Kidney (tissue), 14 donors: ENCODE data around the gene SPATA17. TPM values are rescaled to one million over a fixed set of nuclear protein-coding genes. Genes with fewer than 3 reads are reported as not detected.

Experiments
- DNase-seq, 5 donors: peaks; one replicate each; pipeline ENCODE4 v3.0.0-alpha.2; 2013 to 2020
- FAIRE-seq: peaks from 2 replicates; lab custom pipeline; 2012; peaks lifted over from hg19 to GRCh38; lab: Jason Lieb, UNC
- H3K27ac ChIP-seq, 2 donors: one replicate each; pipeline ENCODE4 v1.7.0; 2013; ENCODE audit warnings: low read depth in 2 of 2, low read length in 2 of 2, inconsistent platforms in 1 of 2
- H3K27me3 ChIP-seq: one replicate; pipeline ENCODE4 v1.7.1; 2013; ENCODE audit warnings: low read length, inconsistent platforms; ENCODE audit not compliant: control insufficient read depth, insufficient read depth
- H3K36me3 ChIP-seq, 3 donors: one replicate each; pipeline versions ENCODE4 v1.7.0 to v1.7.1; 2013; ENCODE audit warnings: low read length in 3 of 3, control low read depth in 1 of 3, inconsistent platforms in 1 of 3; ENCODE audit not compliant: insufficient read depth in 3 of 3, control insufficient read depth in 2 of 3
- H3K4me1 ChIP-seq, 3 donors: one replicate each; pipeline versions ENCODE4 v1.7.0 to v1.7.1; 2013; ENCODE audit warnings: low read length in 3 of 3, inconsistent platforms in 1 of 3, low read depth in 1 of 3; ENCODE audit not compliant: control insufficient read depth in 2 of 3, insufficient read depth in 2 of 3
- H3K4me3 ChIP-seq, 3 donors: one replicate each; pipeline versions ENCODE4 v1.7.0 to v1.8.1; 2013; ENCODE audit warnings: low read length in 3 of 3, control low read depth in 1 of 3, inconsistent platforms in 1 of 3
- H3K9ac ChIP-seq, 3 donors: one replicate each; pipeline versions ENCODE4 v1.7.0 to v1.7.1; 2013; ENCODE audit warnings: low read length in 3 of 3, control low read depth in 1 of 3, inconsistent platforms in 1 of 3
- H3K9me3 ChIP-seq, 3 donors: one replicate each; pipeline versions ENCODE4 v1.7.0 to v1.7.1; 2013; ENCODE audit warnings: low read length in 3 of 3, control low read depth in 1 of 3, inconsistent platforms in 1 of 3; ENCODE audit not compliant: control insufficient read depth in 2 of 3, insufficient read depth in 1 of 3
- intact Hi-C: fragments of 100-400 bp; cut with DNase I; formaldehyde crosslinking; loops from one replicate; pipeline ENCODE4 v1.11.1; 2022
- polyA plus RNA-seq: library from polyadenylated mRNA; stranded (reverse); fragments of 350-450 nt; fragmentation: Illumina TruSeq; extraction: RNeasy Lipid Tissue Mini Kit (QIAGEN cat#74804); gene quantifications from one replicate; pipeline ENCODE4 v1.2.3, GENCODE V29; 2014; ENCODE audit warnings: low read depth, low replicate concordance; ENCODE audit not compliant: insufficient read depth
- total RNA-seq: library from RNA; stranded (reverse); fragmentation: NEBNext Ultra II Directional; extraction: Animal tissue kit (Norgen Biotek cat#: 25700); gene quantifications from one replicate; pipeline ENCODE4 v1.2.1, GENCODE V29; 2021
- TF ChIP-seq, protein P1 (sequence below): IDR thresholded peaks from 3 replicates; pipeline ENCODE4 v1.5.1; 2012; ENCODE audit warnings: mild to moderate bottlenecking, moderate library complexity, borderline replicate concordance; ENCODE audit not compliant: insufficient read depth; ENCODE audit errors: extremely low read depth
- donor health status: control.
- donor health status: control.
- donor health status: control.
- donor health status: control.
- donor health status: control.
- donor health status: DM: yes; HTN: yes; CAD: no.
- donor health status: Normal renal cell carcinoma (clear cell type).

The SPATA17 gene
- total and polyA plus RNA-seq, 2 donors from 2014 or later: 5.7 to 7.1 TPM

DNA sequence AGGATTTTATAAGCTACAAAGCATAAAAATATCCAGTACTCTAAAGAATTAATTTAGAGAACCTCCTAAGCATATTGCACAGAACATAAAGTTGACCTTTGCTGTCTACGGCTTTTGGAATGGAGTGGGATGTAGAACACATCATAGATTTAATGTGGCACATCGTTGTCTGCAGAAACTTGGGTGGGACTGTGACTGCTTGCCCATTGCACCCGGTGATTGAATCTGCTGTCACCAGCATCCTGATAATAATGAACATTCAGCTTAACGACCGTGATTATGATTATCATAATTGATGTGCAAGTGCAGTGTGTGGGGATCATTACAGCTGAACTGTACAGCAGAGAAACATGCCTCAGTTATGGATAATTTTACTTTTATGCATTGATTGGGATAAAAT lies 181.9 kb downstream of the SPATA17 start:
- Histone ChIP-seq H3K27ac (no peak overlapping the region), H3K4me3 (no peak overlapping the region), H3K36me3 (no peaks in the 10 kb centered on the region), H3K27me3 (no peaks in the 10 kb centered on the region), H3K9me3 (no peaks in the 10 kb centered on the region), H3K4me1 (no peaks in the 10 kb centered on the region), H3K9ac (no peak overlapping the region)
- intact Hi-C loops: no loop called here
- TF ChIP-seq, protein P1, sequence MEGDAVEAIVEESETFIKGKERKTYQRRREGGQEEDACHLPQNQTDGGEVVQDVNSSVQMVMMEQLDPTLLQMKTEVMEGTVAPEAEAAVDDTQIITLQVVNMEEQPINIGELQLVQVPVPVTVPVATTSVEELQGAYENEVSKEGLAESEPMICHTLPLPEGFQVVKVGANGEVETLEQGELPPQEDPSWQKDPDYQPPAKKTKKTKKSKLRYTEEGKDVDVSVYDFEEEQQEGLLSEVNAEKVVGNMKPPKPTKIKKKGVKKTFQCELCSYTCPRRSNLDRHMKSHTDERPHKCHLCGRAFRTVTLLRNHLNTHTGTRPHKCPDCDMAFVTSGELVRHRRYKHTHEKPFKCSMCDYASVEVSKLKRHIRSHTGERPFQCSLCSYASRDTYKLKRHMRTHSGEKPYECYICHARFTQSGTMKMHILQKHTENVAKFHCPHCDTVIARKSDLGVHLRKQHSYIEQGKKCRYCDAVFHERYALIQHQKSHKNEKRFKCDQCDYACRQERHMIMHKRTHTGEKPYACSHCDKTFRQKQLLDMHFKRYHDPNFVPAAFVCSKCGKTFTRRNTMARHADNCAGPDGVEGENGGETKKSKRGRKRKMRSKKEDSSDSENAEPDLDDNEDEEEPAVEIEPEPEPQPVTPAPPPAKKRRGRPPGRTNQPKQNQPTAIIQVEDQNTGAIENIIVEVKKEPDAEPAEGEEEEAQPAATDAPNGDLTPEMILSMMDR: no peak
- no peak for FAIRE-seq
- no peak for DNase-seq

DNA sequence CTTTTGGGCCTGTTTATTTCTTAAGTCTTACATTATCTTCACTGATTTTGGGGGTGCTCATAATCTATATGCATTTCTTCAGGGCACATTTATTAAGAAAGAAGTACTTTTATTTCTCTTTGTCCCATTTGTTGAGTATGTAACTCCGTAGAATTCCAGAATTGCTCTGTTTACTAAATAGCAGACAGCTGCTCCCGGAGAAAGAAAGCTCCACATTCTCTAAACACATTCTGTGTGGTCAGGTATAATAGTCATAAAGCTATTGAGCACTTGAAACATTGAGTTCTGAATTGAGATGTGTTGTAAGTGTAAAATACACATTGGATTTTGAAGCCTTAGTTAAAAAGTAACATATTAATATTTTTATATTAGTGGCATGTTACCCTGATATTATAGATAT lies 206.5 kb downstream of the SPATA17 start:
- Histone ChIP-seq H3K27ac (no peak overlapping the region), H3K9ac (no peak overlapping the region), H3K4me1 (no peaks in the 10 kb centered on the region), H3K27me3 (no peaks in the 10 kb centered on the region), H3K9me3 (no peaks in the 10 kb centered on the region), H3K4me3 (no peak overlapping the region), H3K36me3 (no peaks in the 10 kb centered on the region)
- intact Hi-C loops: no loop called here
- DNase-seq (no peak), FAIRE-seq (no peak)
- TF ChIP-seq, protein P1: no peak

DNA sequence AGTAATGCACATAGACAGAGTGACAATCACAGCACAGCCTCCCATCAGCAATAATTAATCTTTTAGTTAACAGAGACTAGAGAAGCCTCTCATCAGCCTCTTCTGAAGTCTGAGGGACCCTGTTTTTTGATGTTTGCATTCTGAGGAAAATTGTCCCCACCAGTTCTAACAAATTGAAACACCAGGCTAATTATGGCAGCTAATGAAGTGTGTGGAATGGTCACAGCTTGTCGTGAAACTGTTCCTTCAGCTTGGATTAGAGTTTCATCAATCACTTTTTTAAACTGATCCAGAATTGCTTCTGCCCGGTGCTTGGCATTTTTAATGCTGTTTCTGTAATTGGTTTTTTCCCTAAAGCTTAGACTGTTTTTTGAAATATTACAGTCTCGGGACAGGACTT lies 208.0 kb downstream of the SPATA17 start:
- no peak for FAIRE-seq
- intact Hi-C loops: no loop called here
- Histone ChIP-seq H3K4me1 (no peaks in the 10 kb centered on the region), H3K27me3 (no peaks in the 10 kb centered on the region), H3K9ac (no peak overlapping the region), H3K27ac (no peak overlapping the region), H3K4me3 (no peak overlapping the region), H3K9me3 (no peaks in the 10 kb centered on the region), H3K36me3 (no peaks in the 10 kb centered on the region)
- no peak for DNase-seq
- TF ChIP-seq, protein P1: no peak

DNA sequence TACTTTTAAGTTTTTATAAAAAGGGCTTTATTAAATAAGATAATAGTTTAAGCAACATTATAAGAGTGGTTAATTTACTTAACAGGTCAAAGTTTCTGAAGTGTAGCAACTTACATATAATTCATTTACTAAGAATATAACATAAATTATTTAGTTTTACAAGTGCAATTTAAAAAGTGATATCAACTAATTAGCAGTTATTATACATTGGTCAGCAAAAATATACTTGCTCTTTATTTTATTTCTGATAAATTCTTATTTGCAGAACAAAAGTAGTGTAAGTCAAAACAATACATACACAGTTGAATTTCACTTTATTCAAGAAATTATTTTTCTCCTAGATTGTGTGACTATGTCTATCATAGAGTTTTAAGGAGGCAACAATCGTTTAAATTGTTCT lies 215.6 kb downstream of the SPATA17 start:
- H3K27ac ChIP-seq: no peak overlapping the region
- DNase-seq (no peak), FAIRE-seq (no peak)
- H3K27me3 ChIP-seq: no peaks in the 10 kb centered on the region
- intact Hi-C loops: no loop called here
- no peak overlapping the region for H3K4me3 ChIP-seq
- H3K9ac ChIP-seq: no peak overlapping the region
- H3K9me3 ChIP-seq: no peaks in the 10 kb centered on the region
- no peaks in the 10 kb centered on the region for H3K36me3 ChIP-seq
- no peaks in the 10 kb centered on the region for H3K4me1 ChIP-seq
- TF ChIP-seq, protein P1: no peak
